AG08395 (cell line): ENCODE measurements around the gene IZUMO4.
A peak's percentile ranks its signal among the peaks of the same experiment; 100 is the strongest.

ENCODE experiments used
- DNase-seq: peaks from one replicate; pipeline ENCODE4 v3.0.0; 2012; ENCODE audit warnings: mixed read lengths, low spot score

Gene IZUMO4

DNA sequence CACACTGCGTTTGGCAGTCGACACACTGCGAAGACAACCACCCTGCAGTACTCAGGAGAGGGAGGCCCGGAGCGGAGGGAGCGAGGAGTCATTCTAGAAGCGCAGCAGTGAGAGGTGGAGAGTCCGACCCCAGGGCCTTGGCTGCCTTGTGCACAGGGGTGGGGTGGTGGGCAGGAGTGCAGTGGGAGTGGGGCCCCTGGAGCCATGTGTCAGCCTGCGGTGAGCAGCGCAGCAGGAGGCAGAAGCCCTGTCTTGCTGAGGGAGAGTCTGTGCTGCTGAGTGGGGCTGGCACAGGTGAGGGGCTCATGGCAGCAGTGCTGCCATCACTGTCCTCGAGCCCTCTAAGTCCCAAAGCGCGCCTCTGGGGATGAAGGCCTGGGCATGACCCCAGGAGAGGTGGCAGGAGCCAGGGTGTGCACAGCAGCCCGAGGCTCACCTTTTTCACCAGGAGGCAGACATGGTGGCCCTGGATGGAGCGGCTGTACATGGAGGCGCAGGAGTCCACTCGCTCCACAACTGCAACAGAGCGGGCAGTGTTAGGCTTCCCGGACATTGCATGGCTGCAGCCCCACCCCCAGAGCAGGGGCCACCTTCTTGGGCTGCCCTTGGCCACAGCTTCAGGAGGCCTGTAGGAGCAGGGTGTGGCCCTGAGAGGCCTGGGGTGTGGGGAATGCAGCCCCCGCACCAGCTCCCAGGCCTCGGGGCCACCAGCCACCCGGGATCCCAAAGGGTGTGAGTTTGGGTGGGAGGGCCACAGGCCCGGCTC, 11.7 kb downstream of the IZUMO4 start:
- no peak for DNase-seq

DNA sequence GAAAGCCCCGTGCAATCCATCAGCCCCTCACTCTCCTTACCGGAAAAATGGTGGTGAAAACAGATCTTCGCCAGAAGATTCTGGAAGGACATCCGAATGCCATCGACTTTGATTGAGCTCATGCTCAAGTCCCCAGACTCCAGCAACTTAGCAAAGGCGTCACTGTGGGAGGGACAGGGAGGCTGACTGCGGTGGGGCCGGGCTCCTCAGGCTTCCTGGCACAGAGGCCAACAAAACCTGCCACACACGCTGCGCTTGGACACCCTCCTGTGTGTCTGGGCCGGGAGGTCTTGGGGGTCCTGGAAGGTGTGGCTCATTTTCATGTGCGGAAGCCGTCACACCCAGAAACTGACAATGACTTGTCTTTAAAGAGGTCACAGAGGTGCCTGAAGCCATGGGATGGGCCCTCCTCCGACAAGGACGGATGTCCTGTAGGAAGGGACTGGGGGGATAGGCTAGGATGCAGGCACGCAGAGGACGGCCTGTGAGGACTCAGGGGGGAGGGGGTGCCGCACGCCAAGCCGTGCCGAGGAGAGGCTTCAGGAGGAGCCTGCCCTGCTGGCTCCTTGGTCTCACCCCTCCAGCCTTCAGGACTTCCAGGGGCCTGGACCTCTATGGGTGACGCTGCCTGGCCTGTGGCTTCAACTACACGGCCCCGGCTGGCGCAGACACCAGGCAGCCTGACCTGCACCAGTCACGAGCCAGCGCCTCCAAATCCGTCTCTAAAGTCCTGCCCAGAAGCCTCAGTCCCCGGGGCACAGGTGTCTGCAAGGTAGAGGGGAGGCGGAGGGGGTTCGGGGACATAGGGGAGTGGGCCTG, 12.5 kb downstream of the IZUMO4 start:
- DNase-seq, result no peak

DNA sequence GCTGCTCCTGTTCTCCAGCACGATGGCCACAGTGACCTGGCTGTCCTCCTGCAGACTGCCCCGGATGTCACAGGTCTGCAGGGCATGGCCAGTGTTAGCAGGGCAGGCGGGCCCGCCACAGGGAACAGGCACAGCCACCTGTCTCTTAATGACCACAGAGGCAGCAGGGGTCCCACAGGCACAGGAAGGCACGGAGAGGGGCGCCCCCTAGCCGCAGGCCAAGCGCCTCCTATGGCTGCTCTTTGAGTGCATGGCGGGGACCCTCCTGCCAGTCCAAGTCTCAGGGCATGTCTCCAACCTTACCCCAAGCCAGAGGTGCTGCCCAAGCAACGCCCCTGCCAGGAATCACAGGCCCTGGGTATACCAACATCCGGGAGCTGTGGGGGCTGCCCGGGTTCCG, 14.1 kb downstream of the IZUMO4 start:
- no peak for DNase-seq

DNA sequence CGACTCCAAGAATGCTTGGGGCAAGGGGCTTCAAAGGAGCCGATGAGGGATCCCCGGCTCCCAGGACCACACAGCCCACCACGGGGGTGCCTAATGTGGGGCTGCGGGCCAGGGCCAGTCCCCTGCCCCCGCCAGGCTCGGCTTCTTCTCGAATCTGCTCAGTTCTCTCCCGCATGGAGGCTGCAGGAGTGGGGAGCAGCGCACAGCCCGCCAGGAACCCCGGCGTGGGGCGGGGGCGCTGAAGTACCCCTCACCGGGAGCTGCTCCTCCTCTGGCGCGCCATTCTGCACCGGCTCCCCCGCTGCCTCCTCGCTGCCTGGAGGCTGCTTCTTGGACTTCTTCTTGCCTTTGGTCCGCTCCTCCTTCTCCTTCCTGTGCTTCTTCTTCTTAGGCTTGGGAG, 14.7 kb downstream of the IZUMO4 start:
- DNase-seq, result no peak

DNA sequence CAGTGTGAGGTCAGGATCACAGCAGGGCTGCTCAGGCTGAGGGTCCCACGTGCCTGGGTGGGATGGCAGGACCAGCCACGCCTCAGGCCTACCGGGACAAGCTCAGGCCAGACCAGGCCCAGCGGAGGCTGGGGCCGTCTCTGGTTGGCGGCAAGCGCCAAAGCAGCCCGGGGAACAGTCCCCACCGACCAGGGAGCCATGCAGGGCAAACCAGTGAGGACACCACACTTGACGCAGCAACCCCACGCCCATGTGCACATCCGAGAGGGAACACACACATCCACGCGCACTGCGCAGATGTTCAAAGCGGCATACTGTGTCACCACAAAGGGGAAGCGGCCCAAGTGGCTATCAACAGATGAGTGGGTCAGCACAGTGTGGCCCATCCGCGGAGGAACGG, 15.2 kb downstream of the IZUMO4 start:
- DNase-seq, result no peak

DNA sequence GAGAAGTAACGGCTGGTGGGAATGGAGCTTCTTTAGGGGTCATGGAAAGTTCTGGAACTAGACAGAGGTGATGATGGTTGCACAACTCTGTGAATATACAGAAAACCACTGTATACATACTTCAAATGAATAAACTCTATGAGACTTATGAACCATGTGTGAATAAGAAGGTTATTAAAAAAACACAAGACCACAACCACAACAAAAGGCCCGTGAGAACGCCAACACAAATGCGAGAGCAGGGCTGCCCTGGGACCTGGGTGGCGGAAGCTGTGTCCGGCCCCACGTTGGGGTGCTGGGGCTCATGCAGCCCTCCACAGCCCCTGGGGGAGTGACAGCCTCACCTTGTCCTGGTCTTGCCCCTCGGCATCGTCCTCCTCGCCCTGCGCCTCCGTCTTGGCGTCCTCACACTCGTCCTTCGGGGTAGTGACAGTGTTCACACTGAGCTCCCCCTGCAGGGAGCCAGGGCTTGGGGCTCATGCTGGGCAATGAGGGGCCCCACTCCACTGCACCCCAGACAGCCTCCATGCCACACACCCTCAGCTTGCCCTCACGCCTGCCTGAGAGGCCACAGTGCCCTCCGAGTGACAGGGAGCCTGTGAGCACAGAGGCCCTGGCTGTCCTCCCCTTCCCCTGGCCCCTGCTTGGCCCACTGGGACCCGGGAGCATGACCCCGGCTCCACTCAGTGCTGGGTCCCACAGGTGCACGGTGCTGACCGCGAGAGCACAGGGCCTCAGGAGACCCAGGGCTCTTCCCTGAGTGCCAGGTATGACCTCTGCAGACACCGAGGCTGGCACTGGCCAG, 16.0 kb downstream of the IZUMO4 start:
- DNase-seq, result no peak

DNA sequence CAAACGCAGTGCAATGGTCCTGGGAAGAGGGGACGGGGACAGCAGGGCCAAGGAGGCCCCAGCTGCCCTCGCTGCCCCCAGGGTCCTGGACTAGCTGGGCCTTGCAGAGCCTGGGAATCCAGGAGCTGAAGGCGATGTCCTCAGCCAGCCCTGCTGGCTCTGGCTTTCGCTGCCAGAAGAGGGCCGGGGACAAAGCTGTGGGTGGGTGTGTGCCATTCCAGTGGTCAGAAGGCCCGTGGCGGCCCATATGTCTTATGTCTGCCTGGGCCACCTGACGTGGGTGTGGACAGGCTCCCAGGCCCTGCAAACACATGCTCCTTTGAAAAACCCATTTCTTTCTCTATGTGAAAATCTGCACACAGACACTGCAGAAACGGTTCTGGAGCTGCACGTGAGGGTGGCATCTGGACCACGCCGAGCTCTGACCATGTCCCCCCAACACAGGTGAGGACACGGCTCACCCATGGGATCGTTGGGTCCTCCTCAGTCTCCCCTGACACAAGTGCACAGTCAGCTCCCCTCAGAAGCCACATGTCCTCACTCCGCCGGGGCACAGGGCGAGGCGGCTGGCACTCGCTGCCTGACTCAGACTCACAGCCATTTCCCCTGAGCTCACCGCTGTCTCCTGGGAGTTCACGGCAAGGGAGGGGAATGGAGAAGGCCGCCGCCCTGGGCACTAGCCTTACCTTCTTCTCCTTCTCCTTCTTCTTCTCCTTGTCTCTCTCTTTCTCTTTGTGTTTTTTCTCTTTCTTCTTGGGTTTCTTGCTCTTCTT, 16.9 kb downstream of the IZUMO4 start:
- DNase-seq, result peak; percentile 44

DNA sequence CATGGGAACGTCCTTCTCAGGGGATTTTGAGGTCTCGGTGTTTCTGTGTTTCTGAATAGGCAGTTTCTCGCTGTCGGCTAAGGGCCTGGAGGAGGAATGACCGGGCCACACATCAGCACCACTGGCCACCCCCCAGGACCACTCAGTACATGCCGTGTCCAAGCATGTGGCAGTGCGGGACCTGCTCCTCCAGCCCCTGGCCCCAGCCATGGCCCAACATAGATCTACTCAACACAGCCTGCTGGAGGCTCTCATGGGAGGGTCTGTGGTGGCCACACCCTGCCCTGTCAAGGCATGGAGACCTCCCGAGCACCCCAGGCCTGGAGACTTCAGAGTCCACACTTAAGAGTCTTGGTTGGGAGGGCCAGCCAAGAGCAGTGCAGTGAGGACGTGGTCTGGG, 17.5 kb downstream of the IZUMO4 start:
- DNase-seq, result no peak

DNA sequence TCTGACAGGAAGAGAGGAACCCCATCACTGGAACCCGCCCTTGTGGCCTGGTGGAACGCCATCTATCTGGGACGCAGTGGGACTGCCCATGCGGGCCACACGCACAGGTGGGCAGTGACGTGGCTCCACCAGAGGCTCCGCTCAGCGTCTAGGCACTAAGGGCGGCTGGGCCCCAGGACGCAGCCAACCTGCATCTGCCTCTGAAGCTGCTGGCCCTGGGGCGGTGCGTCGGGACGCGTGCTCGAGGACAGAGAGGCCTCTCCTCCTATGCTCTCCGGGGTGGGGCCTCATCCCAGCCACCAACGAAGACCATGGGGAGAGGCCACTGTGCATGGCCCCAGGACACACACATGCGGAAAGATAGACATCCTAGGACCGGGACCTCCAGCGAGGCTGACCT, 18.1 kb downstream of the IZUMO4 start:
- DNase-seq, result no peak

DNA sequence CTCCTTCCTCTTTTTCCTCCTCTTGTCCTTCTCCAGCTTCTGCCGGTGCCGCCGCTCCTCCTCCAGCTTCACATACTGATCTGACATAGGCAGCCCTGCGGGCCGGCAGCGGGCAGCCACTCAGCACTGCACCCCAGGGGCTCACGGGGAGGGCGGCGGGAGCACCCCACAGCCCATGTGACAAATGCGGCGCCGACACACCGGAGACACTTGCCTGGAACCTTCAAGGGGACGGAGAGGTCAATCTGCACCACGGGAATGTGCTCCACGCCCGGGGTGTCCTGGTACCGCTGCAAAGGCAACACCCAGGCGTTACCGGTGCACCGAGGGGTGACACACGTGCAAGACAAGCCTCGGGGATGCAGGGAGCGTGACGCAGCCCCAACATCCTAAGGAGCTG, 18.6 kb downstream of the IZUMO4 start:
- no peak for DNase-seq

DNA sequence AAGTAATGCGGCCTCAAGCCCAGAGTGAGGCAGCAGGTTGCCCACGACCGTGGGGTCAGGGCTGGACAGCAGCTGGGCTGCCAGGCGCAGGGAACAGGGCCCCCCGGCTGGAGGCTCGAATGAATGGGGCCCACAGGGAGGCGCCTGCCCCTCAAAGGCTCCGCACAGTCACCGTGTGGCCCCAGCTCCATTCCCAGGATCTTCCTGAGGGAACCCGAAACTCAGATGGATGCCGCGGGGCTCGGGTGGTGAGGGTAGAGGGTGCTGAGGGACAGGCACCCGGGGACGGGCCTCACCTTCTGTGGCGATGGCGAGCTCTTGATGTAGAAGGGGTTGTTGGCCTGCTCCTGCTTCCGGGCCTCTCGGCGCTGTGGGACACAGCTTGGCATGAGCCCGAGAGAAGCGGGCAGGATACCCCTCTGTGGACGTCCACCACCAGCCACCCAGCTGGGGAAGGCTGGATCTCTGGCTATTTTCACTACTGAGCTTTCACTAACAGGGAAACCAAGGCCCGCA, 19.3 kb downstream of the IZUMO4 start:
- no peak for DNase-seq

DNA sequence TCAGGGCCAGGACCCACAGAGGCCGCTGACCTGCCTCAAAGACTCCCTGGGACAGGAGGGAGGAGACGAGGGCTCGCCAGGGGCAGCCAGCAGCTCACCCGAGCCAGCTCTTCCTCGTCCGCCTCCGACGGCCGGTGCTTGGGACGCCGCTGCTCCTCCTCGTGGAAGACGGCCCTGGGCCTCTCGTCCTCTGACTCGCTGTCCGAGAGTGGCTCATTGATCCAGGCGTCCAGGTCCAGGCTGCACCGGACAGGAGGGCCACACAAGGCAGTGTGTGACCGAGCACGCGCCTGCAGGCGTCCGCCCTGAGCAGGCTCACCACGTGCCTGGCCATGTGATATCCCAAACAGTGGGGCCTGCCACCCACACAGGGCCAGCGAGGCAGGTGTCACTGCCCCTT, 19.8 kb downstream of the IZUMO4 start:
- DNase-seq, result no peak

DNA sequence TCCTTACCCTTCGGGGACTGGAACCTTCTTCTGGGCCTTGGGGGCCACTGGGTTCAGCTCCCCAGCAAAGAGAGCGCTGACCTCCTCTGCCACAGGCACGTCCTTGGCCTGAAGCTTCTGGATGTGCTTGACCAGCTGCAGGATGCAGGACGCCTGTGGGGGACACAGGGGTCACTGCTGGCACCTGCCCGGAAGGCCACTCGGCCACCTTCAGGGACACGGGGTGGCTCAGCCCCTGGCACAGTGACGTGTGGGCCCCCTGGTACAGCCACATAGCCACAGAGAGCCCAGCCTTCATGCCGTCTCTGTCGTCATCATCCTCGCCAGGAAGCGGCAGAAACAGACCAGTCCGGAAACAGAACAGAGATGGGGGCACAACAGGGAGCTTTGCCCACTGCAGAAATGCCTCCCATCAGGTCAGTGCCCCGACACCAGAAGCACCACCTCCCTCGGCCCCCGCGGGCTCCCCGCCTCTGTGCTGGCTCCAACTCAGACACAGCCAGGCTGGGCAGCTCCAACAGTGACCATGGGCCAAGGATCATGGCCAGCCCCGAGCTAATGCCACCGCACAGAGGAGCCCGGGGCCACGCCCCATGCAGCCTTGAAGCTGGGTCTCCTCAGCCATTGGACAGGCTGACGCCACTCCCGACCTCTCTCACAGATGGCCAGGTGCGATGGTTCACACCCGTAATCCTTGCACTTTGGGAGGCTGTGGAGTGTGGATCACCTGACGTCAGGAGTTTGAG, 20.7 kb downstream of the IZUMO4 start:
- no peak for DNase-seq

DNA sequence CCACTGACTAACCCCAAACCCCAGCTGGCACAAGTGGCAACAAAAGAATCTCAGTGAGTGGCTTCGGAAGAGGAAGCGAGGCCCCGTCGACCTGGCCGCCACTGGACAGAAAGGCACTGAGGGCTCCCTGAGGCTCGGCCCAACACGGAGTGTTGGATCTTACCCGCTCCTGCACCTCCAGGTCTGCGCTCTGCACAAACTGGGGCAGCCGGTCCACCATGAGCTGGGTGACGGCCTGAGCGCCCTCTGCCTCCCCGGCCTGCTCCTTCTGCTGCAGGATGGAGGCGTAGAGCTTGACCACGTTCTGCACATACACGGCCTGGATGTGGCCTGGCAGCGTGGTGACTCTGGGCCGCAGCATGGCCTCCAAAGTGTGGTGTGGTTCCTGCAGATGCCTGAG, 21.7 kb downstream of the IZUMO4 start:
- no peak for DNase-seq

DNA sequence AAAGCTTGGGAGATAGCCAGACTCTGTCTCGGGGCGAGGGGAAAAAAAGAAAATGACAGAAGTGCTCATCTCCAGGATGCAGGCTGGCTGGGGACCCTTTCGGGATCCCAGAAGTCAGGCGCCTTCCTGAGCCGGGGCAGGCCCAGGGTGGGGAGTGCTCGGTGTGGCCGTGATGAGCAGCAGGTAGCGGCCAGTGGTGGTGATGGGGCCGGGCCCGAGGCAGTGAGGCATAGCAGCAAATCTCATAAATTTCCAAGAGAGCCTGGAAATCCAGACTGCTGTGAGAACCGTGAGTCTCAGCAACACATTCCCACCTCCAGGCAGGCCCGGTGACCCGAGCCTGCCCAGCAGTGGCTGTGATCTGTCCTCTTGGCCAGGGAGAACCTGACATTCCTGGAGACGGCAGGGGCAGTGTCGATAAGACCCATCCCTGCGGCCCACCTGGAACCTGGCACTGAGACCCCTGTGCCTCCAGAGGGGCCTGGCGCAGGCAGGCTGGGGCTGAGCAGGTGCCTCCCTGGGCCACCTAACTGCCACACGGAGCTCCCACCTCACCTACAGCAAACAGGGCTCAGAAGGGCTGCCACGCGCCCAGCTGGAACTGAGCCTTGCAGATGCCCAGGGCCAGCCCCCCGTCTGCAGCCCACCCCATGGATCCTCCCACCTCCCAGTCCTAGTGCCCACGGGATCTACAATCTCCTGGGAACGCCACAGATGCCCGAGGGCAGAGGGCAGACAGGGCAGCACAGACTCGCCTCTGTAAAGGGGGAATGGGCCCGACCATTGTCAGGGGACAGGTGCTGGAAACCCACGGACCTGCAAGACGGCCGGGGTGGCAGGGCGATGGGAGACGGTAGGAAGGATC, 23.4 kb downstream of the IZUMO4 start:
- DNase-seq, result no peak

DNA sequence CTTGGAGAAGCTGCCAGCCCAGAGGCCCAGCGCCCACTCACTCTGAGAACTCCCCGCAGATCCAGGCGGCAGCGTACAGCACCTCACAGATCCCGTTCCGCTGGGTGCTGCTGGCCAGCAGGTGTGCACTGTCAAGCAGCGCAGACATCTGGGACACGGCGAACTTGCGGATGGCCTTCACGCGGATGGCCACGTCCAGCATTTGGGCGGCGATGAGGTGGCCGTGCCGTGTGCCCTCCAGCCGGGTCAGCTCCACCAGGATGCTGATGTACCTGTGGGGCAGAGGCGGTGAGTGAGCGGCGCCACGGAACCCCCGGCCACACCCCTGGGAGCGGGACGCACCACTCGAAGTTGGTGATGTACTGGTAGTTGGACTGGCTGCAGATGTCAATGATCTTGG, 24.1 kb downstream of the IZUMO4 start:
- no peak for DNase-seq

DNA sequence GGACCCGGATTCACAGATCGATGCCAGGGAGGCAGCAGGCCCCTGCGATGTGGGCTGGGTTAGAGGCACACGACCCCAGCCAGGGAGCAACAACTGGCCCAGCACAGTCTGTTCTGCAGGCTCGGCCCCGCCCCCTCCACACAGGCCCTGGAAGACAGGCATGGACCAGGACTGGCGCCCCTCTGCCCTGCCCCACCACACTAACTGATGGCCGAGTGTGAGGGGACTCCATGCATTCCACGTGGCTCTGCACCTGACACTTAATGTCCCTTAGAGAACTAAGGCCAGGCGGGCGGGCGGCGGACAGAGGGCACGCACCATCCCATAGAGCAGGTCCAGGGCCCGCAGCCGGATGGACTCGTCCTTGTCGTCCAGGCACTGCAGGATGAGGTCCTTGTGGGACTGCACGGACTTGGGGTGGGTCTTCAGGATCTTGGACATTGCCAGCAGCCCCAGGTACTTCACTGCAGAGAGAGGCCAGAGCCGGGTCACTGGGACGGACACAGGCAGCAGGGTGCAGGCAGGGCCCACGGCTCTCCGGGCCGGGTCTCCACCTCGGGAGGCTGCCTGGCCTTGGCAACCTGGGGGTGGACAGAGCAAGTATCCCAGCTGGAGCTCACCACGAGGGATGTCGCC, 24.8 kb downstream of the IZUMO4 start:
- DNase-seq, result no peak

DNA sequence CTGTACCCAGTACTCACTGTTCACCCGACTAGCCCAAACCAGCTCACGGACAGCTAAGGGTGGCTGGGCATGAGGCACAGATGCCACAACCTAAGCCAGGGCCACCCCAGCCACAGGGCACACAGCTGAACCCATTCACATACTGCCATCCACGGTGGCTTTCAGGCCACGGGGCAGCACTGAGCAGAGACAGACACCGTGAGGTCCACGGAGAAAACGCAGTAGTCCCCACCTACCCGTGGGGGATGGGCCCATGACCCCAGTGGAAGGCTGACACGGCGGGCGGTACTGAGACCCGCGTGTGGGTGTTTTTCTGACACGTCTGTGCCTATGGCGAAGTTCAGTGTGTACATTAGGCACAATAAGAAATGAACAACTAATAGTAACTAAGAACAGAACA, 25.5 kb downstream of the IZUMO4 start:
- DNase-seq, result no peak

DNA sequence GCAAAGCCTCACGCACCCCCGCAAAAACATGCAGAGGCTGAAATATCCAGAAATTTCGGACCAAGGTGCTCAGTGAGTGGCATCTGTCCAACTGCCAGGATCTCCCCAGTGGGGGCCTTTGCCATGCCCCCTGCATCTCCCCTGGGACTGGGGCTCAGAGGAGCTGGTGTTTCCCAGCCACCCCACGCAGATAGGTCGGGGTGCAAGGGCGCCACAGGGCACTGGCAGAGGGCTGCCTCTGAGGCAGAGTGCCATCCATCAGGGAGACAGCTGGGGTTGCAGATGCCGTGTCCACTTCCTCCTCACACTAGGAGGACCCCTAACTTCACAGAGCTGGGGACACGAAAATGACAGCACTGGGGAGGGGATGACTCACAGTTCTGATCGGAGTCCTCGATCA, 26.3 kb downstream of the IZUMO4 start:
- DNase-seq, result no peak
